HG03439 (cell line): Measurements from ENCODE around the gene ZFP90.
"Not testable (repeated sequence)": the region's sequence is repeated elsewhere in the genome, so short reads cannot be mapped to it uniquely, and the experiment has no call there.

ENCODE experiments used
- ATAC-seq: cut with Tn5 transposase; IDR thresholded peaks from one replicate; pipeline ENCODE4 v1.9.1; 2021; ENCODE audit warnings: mild to moderate bottlenecking, moderate library complexity; ENCODE audit not compliant: unreplicated experiment

ZFP90 gene

GRCh38 chr16:68517606-68518166, 21.4 kb upstream of the ZFP90 start:
- no peak for ATAC-seq

- no peak for ATAC-seq
Measured at GRCh38 chr16:68519225-68519745, 19.8 kb upstream of the ZFP90 start.

- ATAC-seq = peak; percentile 81
Measured at GRCh38 chr16:68520649-68521086, 18.4 kb upstream of the ZFP90 start.

GRCh38 chr16:68524069-68524820, 14.8 kb upstream of the ZFP90 start:
- no peak for ATAC-seq

GRCh38 chr16:68526143-68526781, 12.8 kb upstream of the ZFP90 start:
- ATAC-seq = no peak

- ATAC-seq = no peak
Measured at GRCh38 chr16:68526782-68527145, 12.3 kb upstream of the ZFP90 start.

- no peak for ATAC-seq
Measured at GRCh38 chr16:68528233-68528632, 10.9 kb upstream of the ZFP90 start.

- peak; percentile 74 for ATAC-seq
Measured at GRCh38 chr16:68528686-68529379, 10.3 kb upstream of the ZFP90 start.

- ATAC-seq = peak; percentile 20
Measured at GRCh38 chr16:68529608-68529930, 9.5 kb upstream of the ZFP90 start.

- peak; percentile 85 for ATAC-seq
Measured at GRCh38 chr16:68529931-68530701, 9.0 kb upstream of the ZFP90 start.

GRCh38 chr16:68533937-68534336, 5.2 kb upstream of the ZFP90 start:
- ATAC-seq = no peak

- ATAC-seq = no peak
Measured at GRCh38 chr16:68535331-68535730, 3.8 kb upstream of the ZFP90 start.

GRCh38 chr16:68539711-68540239, 684 bp downstream of the ZFP90 start:
- peak; percentile 6 for ATAC-seq

GRCh38 chr16:68548947-68549346, 9.9 kb downstream of the ZFP90 start:
- ATAC-seq = no peak

- ATAC-seq = no peak
Measured at GRCh38 chr16:68553186-68553585, 14.1 kb downstream of the ZFP90 start.

- ATAC-seq = not testable (repeated sequence)
Measured at GRCh38 chr16:68560341-68560740, 21.2 kb downstream of the ZFP90 start.

GRCh38 chr16:68563631-68564381, 24.7 kb downstream of the ZFP90 start:
- ATAC-seq = no peak

- ATAC-seq = no peak
Measured at GRCh38 chr16:68564382-68564985, 25.4 kb downstream of the ZFP90 start.

- no peak for ATAC-seq
Measured at GRCh38 chr16:68574479-68574878, 35.4 kb downstream of the ZFP90 start.
